Measurements from ENCODE around the gene MAVS. TPM values are rescaled to one million over a fixed set of nuclear protein-coding genes. Genes with fewer than 3 reads are reported as not detected.
A peak's percentile ranks its signal among the peaks of the same experiment; 100 is the strongest.

The MAVS gene
- total and polyA plus RNA-seq, 2 donors (not counting 1 experiment from before 2014, with no cell fraction given), result 14.4 to 15.9 TPM

DNA sequence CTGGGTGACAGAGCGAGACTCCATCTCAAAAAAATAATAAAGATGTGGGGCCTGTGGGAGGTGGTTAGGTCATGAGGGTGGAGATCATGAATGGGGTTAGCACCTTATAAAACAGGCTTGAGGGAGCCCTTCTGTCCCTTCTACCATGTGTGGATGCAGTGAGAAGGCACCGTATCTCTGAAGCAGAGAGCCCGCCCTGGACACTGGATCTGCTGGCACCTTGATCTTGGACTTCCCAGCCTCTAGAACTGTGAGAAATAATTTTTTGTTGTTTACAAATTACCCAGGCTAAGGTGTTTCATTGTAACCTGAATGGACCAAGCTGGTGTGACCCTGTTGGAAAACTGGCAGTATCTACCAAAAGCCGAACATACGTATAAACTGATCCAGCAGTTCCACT lies 26.9 kb downstream of the MAVS start:
- Histone ChIP-seq H3K9me3 (ENCODE audit: control insufficient read depth, insufficient read depth, low read depth, low read length) (no peaks in the 10 kb centered on the region), H3K27ac (ENCODE audit: insufficient read depth, low read length) (no peak overlapping the region), H3K36me3 (ENCODE audit: control insufficient read depth, insufficient read depth, low read length) (peaks cover 12% of the 10 kb centered on the region), H3K4me3 (replicated peaks in 1 of 4; ENCODE audit: control extremely low read depth in 1 of 4, insufficient read depth in 1 of 4, low read depth in 3 of 4, low read length in 4 of 4) (no peak overlapping the region), H3K79me2 (ENCODE audit: control insufficient read depth, insufficient read depth, low read length) (no peaks in the 10 kb centered on the region), H3K4me2 (ENCODE audit: extremely low read depth, insufficient read depth, low read length) (no peak overlapping the region), H3K9ac (ENCODE audit: insufficient read depth, low read length) (no peak overlapping the region), H2AFZ (ENCODE audit: low read length) (no peak overlapping the region), H4K20me1 (ENCODE audit: control insufficient read depth, extremely low read depth, insufficient read depth, low read length) (no peaks in the 10 kb centered on the region), H3K27me3 (ENCODE audit: control insufficient read depth, insufficient read depth, low read length) (no peaks in the 10 kb centered on the region), H3K4me1 (ENCODE audit: control insufficient read depth, extremely low read depth, insufficient read depth, low read length) (peaks cover 3% of the 10 kb centered on the region)
- TF ChIP-seq, protein P1, sequence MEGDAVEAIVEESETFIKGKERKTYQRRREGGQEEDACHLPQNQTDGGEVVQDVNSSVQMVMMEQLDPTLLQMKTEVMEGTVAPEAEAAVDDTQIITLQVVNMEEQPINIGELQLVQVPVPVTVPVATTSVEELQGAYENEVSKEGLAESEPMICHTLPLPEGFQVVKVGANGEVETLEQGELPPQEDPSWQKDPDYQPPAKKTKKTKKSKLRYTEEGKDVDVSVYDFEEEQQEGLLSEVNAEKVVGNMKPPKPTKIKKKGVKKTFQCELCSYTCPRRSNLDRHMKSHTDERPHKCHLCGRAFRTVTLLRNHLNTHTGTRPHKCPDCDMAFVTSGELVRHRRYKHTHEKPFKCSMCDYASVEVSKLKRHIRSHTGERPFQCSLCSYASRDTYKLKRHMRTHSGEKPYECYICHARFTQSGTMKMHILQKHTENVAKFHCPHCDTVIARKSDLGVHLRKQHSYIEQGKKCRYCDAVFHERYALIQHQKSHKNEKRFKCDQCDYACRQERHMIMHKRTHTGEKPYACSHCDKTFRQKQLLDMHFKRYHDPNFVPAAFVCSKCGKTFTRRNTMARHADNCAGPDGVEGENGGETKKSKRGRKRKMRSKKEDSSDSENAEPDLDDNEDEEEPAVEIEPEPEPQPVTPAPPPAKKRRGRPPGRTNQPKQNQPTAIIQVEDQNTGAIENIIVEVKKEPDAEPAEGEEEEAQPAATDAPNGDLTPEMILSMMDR (conservative IDR thresholded peaks at IDR 0.05 in 1 of 2, IDR thresholded peaks at IDR 0.05 in 1 of 2; ENCODE audit: low read depth in 1 of 2, low read length in 2 of 2), result no peak
- DNase-seq (ENCODE audit: low read depth in 2 of 2), result no peak

DNA sequence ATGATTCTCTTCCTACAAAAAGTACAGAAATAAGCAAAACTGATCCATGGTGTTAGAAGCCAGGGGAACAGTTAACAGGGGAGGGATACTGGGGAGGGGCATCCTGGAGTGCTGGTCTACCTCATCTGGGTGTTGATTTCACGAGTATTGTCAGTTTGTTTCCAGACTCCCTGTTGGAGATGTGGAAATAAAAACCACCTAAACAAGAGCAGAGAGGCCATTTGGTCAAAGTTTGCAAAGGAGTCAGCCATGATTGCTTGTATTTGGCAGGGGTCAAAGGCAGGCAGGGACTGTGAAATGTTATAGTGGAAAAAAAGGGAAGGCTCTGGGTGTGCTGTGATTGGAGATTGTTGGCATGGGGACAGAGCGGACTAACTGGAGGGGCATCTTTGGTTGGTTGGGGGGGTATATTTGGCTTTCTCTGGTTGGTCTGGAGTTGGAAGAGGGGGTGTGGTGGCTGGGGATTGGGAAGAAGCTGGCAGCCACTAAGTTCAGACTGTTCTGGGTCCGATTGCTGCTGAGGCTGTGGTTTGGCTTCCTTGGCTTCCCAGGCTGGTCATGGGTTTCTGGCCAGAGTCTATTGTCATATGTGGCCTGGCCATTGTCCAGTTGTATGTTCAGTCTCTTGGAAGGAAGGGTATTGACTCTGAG lies 27.7 kb downstream of the MAVS start:
- no peak overlapping the region for H3K4me2 ChIP-seq (ENCODE audit: extremely low read depth, insufficient read depth, low read length)
- H3K9me3 ChIP-seq (ENCODE audit: control insufficient read depth, insufficient read depth, low read depth, low read length), result no peaks in the 10 kb centered on the region
- H2AFZ ChIP-seq (ENCODE audit: low read length), result no peak overlapping the region
- peak; percentile 18 to 56 for DNase-seq (ENCODE audit: low read depth in 2 of 2)
- H3K36me3 ChIP-seq (ENCODE audit: control insufficient read depth, insufficient read depth, low read length), result peaks cover 12% of the 10 kb centered on the region
- no peaks in the 10 kb centered on the region for H3K27me3 ChIP-seq (ENCODE audit: control insufficient read depth, insufficient read depth, low read length)
- H3K4me3 ChIP-seq (replicated peaks in 1 of 4; ENCODE audit: control extremely low read depth in 1 of 4, insufficient read depth in 1 of 4, low read depth in 3 of 4, low read length in 4 of 4), result no peak overlapping the region
- no peaks in the 10 kb centered on the region for H3K79me2 ChIP-seq (ENCODE audit: control insufficient read depth, insufficient read depth, low read length)
- H4K20me1 ChIP-seq (ENCODE audit: control insufficient read depth, extremely low read depth, insufficient read depth, low read length), result no peaks in the 10 kb centered on the region
- TF ChIP-seq, protein P1 (conservative IDR thresholded peaks at IDR 0.05 in 1 of 2, IDR thresholded peaks at IDR 0.05 in 1 of 2; ENCODE audit: low read depth in 1 of 2, low read length in 2 of 2), result no peak
- TF ChIP-seq EZH2 (IDR thresholded peaks at IDR 0.05; ENCODE audit: low read length, missing control alignments), result no peak
- peaks cover 3% of the 10 kb centered on the region for H3K4me1 ChIP-seq (ENCODE audit: control insufficient read depth, extremely low read depth, insufficient read depth, low read length)
- peak overlapping the region; percentile 23 for H3K9ac ChIP-seq (ENCODE audit: insufficient read depth, low read length)
- no peak overlapping the region for H3K27ac ChIP-seq (ENCODE audit: insufficient read depth, low read length)

DNA sequence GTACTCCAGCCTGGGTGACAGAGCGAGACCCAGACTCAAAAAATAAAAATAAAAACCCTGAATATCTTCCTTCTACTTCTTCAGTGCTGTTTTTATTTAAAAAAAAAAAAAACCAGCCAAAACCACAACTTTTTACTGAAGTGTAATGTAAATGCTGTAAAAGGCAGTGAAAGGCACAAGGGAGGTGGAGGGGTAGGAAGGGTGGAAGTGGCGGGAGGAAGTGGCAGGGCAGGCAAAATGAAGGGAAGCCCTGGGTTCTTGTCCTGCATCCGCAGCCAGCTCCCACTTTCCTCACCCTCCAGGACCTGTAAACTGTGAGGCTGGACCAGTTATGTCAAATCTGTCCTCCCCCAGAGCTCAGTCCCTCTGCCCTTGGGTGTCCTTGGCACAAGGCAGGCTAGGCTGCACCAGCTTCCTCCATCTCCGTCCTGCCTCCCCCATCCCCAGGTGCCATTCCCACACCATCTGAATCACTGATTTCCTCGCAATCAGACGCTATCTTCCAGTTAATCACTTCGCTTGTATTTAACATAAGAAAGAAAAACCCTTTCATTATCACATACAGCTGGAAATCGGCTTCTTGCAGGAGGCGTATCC lies 28.8 kb downstream of the MAVS start:
- Histone ChIP-seq H3K9ac (ENCODE audit: insufficient read depth, low read length) (no peak overlapping the region), H3K4me1 (ENCODE audit: control insufficient read depth, extremely low read depth, insufficient read depth, low read length) (peaks cover 3% of the 10 kb centered on the region), H3K36me3 (ENCODE audit: control insufficient read depth, insufficient read depth, low read length) (peaks cover 11% of the 10 kb centered on the region), H3K27ac (ENCODE audit: insufficient read depth, low read length) (no peak overlapping the region), H3K27me3 (ENCODE audit: control insufficient read depth, insufficient read depth, low read length) (no peaks in the 10 kb centered on the region), H3K9me3 (ENCODE audit: control insufficient read depth, insufficient read depth, low read depth, low read length) (no peaks in the 10 kb centered on the region), H3K79me2 (ENCODE audit: control insufficient read depth, insufficient read depth, low read length) (no peaks in the 10 kb centered on the region), H4K20me1 (ENCODE audit: control insufficient read depth, extremely low read depth, insufficient read depth, low read length) (no peaks in the 10 kb centered on the region), H2AFZ (ENCODE audit: low read length) (no peak overlapping the region), H3K4me3 (replicated peaks in 1 of 4; ENCODE audit: control extremely low read depth in 1 of 4, insufficient read depth in 1 of 4, low read depth in 3 of 4, low read length in 4 of 4) (no peak overlapping the region), H3K4me2 (ENCODE audit: extremely low read depth, insufficient read depth, low read length) (no peak overlapping the region)
- no peak for DNase-seq (ENCODE audit: low read depth in 2 of 2)
- TF ChIP-seq EZH2 (IDR thresholded peaks at IDR 0.05; ENCODE audit: low read length, missing control alignments), result no peak
- TF ChIP-seq, protein P1 (conservative IDR thresholded peaks at IDR 0.05 in 1 of 2, IDR thresholded peaks at IDR 0.05 in 1 of 2; ENCODE audit: low read depth in 1 of 2, low read length in 2 of 2), result no peak

Data from fibroblast of lung (primary cell).